ENCODE data around the gene GH2.
"Not testable (repeated sequence)": the region's sequence is repeated elsewhere in the genome, so short reads cannot be mapped to it uniquely, and the experiment has no call there.

DNA sequence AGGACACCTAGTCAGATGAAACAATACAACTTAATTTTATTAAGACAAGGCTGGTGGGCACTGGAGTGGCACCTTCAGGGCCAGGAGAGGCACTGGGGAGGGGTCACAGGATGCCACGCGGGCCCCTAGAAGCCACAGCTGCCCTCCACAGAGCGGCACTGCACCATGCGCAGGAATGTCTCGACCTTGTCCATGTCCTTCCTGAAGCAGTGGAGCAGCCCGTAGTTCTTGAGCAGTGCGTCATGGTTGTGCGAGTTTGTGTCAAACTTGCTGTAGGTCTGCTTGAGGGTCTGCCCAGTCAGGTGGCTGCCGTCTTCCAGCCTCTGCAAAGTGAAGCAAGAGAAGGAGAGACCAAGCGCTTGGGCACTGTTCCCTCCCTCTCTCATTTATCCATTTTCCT, 27.8 kb upstream of the GH2 start:
- TF ChIP-seq, protein P1, sequence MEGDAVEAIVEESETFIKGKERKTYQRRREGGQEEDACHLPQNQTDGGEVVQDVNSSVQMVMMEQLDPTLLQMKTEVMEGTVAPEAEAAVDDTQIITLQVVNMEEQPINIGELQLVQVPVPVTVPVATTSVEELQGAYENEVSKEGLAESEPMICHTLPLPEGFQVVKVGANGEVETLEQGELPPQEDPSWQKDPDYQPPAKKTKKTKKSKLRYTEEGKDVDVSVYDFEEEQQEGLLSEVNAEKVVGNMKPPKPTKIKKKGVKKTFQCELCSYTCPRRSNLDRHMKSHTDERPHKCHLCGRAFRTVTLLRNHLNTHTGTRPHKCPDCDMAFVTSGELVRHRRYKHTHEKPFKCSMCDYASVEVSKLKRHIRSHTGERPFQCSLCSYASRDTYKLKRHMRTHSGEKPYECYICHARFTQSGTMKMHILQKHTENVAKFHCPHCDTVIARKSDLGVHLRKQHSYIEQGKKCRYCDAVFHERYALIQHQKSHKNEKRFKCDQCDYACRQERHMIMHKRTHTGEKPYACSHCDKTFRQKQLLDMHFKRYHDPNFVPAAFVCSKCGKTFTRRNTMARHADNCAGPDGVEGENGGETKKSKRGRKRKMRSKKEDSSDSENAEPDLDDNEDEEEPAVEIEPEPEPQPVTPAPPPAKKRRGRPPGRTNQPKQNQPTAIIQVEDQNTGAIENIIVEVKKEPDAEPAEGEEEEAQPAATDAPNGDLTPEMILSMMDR (IDR thresholded peaks at IDR 0.05) = not testable (repeated sequence)
- not testable (repeated sequence) for TF ChIP-seq ZFX (IDR thresholded peaks at IDR 0.05; ENCODE audit: borderline replicate concordance)
